ENCODE data around the gene TMEM253.

DNA sequence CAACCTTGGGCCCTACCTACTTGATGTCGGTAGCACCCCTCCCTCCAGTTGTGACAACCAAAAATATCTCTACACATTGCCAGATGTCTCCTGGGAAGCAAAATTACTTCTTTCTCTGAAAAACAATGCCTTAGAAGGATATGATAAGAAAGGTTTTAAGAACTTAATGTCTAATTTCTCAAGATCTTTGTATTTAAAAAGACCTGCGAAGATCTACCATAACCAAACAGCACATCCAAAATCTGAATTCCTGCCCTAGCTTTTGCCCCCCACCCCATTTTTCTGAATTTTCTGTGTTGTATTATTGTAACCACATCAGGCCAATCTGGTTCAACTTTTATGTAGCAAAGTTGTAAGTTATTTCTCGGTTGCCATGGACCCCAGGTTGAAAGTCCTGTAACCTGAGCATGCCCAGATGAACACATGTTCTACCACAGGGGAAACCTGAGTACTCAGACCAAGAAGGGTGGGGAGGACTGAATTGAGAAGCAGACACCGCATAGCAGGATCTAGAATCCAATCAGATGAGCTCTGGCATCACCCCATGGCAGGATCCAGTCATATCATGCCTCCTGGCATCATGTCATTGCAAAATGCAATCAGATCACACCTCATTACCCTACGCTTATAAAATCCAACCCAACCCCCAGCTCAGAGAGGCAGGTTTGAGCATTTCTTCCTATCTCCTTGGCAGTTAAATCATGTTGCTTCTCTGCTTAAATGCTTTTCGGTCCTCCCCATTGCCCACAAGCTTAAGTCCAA, 8.7 kb downstream of the TMEM253 start:
- TF ChIP-seq POLR2AphosphoS5 (IDR thresholded peaks at IDR 0.05; ENCODE audit: low read depth) (no peak), STAT1 (IDR thresholded peaks at IDR 0.05; ENCODE audit: unreplicated experiment) (no peak), EZH2 (IDR thresholded peaks at IDR 0.05; ENCODE audit: low read depth, unreplicated experiment) (no peak), JUNB (IDR thresholded peaks at IDR 0.05; ENCODE audit: unreplicated experiment) (no peak), EZH2phosphoT487 (IDR thresholded peaks at IDR 0.05; ENCODE audit: unreplicated experiment) (no peak), CREB1 (CRISPR knock-in tag; IDR thresholded peaks at IDR 0.05; ENCODE audit: low read depth) (no peak), ZNF331 (CRISPR knock-in tag; IDR thresholded peaks at IDR 0.05; ENCODE audit: low read depth) (no peak), ZNF114 (CRISPR knock-in tag; IDR thresholded peaks at IDR 0.05) (no peak), NANOG (IDR thresholded peaks at IDR 0.05; ENCODE audit: borderline replicate concordance) (no peak)
- TF ChIP-seq, protein P1, sequence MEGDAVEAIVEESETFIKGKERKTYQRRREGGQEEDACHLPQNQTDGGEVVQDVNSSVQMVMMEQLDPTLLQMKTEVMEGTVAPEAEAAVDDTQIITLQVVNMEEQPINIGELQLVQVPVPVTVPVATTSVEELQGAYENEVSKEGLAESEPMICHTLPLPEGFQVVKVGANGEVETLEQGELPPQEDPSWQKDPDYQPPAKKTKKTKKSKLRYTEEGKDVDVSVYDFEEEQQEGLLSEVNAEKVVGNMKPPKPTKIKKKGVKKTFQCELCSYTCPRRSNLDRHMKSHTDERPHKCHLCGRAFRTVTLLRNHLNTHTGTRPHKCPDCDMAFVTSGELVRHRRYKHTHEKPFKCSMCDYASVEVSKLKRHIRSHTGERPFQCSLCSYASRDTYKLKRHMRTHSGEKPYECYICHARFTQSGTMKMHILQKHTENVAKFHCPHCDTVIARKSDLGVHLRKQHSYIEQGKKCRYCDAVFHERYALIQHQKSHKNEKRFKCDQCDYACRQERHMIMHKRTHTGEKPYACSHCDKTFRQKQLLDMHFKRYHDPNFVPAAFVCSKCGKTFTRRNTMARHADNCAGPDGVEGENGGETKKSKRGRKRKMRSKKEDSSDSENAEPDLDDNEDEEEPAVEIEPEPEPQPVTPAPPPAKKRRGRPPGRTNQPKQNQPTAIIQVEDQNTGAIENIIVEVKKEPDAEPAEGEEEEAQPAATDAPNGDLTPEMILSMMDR (conservative IDR thresholded peaks at IDR 0.05; ENCODE audit: low read depth in 2 of 2), result no peak
- TF ChIP-seq, protein P2, sequence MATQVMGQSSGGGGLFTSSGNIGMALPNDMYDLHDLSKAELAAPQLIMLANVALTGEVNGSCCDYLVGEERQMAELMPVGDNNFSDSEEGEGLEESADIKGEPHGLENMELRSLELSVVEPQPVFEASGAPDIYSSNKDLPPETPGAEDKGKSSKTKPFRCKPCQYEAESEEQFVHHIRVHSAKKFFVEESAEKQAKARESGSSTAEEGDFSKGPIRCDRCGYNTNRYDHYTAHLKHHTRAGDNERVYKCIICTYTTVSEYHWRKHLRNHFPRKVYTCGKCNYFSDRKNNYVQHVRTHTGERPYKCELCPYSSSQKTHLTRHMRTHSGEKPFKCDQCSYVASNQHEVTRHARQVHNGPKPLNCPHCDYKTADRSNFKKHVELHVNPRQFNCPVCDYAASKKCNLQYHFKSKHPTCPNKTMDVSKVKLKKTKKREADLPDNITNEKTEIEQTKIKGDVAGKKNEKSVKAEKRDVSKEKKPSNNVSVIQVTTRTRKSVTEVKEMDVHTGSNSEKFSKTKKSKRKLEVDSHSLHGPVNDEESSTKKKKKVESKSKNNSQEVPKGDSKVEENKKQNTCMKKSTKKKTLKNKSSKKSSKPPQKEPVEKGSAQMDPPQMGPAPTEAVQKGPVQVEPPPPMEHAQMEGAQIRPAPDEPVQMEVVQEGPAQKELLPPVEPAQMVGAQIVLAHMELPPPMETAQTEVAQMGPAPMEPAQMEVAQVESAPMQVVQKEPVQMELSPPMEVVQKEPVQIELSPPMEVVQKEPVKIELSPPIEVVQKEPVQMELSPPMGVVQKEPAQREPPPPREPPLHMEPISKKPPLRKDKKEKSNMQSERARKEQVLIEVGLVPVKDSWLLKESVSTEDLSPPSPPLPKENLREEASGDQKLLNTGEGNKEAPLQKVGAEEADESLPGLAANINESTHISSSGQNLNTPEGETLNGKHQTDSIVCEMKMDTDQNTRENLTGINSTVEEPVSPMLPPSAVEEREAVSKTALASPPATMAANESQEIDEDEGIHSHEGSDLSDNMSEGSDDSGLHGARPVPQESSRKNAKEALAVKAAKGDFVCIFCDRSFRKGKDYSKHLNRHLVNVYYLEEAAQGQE (IDR thresholded peaks at IDR 0.05; ENCODE audit: unreplicated experiment), result no peak
- TF ChIP-seq, protein P3, sequence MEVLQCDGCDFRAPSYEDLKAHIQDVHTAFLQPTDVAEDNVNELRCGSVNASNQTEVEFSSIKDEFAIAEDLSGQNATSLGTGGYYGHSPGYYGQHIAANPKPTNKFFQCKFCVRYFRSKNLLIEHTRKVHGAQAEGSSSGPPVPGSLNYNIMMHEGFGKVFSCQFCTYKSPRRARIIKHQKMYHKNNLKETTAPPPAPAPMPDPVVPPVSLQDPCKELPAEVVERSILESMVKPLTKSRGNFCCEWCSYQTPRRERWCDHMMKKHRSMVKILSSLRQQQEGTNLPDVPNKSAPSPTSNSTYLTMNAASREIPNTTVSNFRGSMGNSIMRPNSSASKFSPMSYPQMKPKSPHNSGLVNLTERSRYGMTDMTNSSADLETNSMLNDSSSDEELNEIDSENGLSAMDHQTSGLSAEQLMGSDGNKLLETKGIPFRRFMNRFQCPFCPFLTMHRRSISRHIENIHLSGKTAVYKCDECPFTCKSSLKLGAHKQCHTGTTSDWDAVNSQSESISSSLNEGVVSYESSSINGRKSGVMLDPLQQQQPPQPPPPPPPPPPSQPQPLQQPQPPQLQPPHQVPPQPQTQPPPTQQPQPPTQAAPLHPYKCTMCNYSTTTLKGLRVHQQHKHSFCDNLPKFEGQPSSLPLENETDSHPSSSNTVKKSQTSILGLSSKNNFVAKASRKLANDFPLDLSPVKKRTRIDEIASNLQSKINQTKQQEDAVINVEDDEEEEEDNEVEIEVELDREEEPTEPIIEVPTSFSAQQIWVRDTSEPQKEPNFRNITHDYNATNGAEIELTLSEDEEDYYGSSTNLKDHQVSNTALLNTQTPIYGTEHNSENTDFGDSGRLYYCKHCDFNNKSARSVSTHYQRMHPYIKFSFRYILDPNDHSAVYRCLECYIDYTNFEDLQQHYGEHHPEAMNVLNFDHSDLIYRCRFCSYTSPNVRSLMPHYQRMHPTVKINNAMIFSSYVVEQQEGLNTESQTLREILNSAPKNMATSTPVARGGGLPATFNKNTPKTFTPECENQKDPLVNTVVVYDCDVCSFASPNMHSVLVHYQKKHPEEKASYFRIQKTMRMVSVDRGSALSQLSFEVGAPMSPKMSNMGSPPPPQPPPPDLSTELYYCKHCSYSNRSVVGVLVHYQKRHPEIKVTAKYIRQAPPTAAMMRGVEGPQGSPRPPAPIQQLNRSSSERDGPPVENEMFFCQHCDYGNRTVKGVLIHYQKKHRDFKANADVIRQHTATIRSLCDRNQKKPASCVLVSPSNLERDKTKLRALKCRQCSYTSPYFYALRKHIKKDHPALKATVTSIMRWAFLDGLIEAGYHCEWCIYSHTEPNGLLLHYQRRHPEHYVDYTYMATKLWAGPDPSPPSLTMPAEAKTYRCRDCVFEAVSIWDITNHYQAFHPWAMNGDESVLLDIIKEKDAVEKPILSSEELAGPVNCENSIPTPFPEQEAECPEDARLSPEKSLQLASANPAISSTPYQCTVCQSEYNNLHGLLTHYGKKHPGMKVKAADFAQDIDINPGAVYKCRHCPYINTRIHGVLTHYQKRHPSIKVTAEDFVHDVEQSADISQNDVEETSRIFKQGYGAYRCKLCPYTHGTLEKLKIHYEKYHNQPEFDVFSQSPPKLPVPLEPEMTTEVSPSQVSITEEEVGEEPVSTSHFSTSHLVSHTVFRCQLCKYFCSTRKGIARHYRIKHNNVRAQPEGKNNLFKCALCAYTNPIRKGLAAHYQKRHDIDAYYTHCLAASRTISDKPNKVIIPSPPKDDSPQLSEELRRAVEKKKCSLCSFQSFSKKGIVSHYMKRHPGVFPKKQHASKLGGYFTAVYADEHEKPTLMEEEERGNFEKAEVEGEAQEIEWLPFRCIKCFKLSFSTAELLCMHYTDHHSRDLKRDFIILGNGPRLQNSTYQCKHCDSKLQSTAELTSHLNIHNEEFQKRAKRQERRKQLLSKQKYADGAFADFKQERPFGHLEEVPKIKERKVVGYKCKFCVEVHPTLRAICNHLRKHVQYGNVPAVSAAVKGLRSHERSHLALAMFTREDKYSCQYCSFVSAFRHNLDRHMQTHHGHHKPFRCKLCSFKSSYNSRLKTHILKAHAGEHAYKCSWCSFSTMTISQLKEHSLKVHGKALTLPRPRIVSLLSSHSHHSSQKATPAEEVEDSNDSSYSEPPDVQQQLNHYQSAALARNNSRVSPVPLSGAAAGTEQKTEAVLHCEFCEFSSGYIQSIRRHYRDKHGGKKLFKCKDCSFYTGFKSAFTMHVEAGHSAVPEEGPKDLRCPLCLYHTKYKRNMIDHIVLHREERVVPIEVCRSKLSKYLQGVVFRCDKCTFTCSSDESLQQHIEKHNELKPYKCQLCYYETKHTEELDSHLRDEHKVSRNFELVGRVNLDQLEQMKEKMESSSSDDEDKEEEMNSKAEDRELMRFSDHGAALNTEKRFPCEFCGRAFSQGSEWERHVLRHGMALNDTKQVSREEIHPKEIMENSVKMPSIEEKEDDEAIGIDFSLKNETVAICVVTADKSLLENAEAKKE (CRISPR knock-in tag; IDR thresholded peaks at IDR 0.05), result no peak
- TF ChIP-seq, protein P4, sequence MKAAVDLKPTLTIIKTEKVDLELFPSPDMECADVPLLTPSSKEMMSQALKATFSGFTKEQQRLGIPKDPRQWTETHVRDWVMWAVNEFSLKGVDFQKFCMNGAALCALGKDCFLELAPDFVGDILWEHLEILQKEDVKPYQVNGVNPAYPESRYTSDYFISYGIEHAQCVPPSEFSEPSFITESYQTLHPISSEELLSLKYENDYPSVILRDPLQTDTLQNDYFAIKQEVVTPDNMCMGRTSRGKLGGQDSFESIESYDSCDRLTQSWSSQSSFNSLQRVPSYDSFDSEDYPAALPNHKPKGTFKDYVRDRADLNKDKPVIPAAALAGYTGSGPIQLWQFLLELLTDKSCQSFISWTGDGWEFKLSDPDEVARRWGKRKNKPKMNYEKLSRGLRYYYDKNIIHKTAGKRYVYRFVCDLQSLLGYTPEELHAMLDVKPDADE (IDR thresholded peaks at IDR 0.05), result no peak

All from GM23338 (cell line).